ENCODE results near the gene RPL37A. TPM values are rescaled to one million over a fixed set of nuclear protein-coding genes. Genes with fewer than 3 reads are reported as not detected.
A peak's percentile ranks its signal among the peaks of the same experiment; 100 is the strongest.

The RPL37A gene
- total and polyA plus RNA-seq, 2 of the 4 experiments (the other 2 are of a cell fraction): 341 to 1,572 TPM

GRCh38 chr2:216548901-216549331, 50.3 kb downstream of the RPL37A start:
- Histone ChIP-seq H2AFZ (replicated peaks; ENCODE audit: low read length, poor library complexity) (no peak overlapping the region), H2BK5ac (ENCODE audit: low read depth, low read length, poor library complexity, severe bottlenecking) (no peak overlapping the region), H3K4ac (ENCODE audit: low read depth, low read length) (peak overlapping the region; percentile 49; the same call in 1 of the 2 replicates), H2BK15ac (ENCODE audit: low read depth, low read length) (0 out of 3 replicates have a peak overlapping the region, but pooled peaks have one; percentile 65), H2BK20ac (ENCODE audit: low read depth, low read length) (peak overlapping the region; percentile 39), H3K14ac (replicated peaks; ENCODE audit: low read depth, low read length) (0 out of 2 replicates have a peak overlapping the region, but pooled peaks have one; percentile 35), H3K9me3 (ENCODE audit: control insufficient read depth, insufficient read depth, low read length) (no peaks in the 10 kb centered on the region), H3K9ac (ENCODE audit: low read depth, low read length) (no peak overlapping the region), H3K18ac (ENCODE audit: low read depth, low read length) (peak overlapping the region; percentile 75; the same call in 1 of the 2 replicates), H3K4me3 (ENCODE audit: insufficient read depth, low read depth, low read length) (no peak overlapping the region), H3K56ac (ENCODE audit: extremely low read depth, insufficient read depth, low read length) (no peak overlapping the region), H2BK120ac (ENCODE audit: low read depth, low read length) (peak overlapping the region; percentile 68; the same call in 1 of the 2 replicates), H4K5ac (ENCODE audit: low read depth, low read length) (no peak overlapping the region), H3K23ac (ENCODE audit: low read depth, low read length) (no peak overlapping the region), H3K79me1 (ENCODE audit: low read depth in 1 of 2, low read length in 2 of 2) (no peaks in the 10 kb centered on the region), H3K4me1 (ENCODE audit: control insufficient read depth, insufficient read depth, low read length) (peaks cover 46% of the 10 kb centered on the region), H2AK9ac (replicated peaks; ENCODE audit: low read depth, low read length, poor library complexity) (no peak overlapping the region), H4K8ac (ENCODE audit: low read depth in 2 of 2, low read length in 2 of 2) (no peak overlapping the region), H3K27ac (ENCODE audit: insufficient read depth, low read length) (no peak overlapping the region), H3K36me3 (ENCODE audit: control insufficient read depth, insufficient read depth, low read length) (no peaks in the 10 kb centered on the region), H3K27me3 (ENCODE audit: control insufficient read depth, insufficient read depth, low read length) (no peaks in the 10 kb centered on the region), H4K20me1 (ENCODE audit: insufficient read depth, low read length) (no peaks in the 10 kb centered on the region), H4K91ac (ENCODE audit: insufficient read depth, low read depth, low read length) (no peak overlapping the region), H3K9me1 (ENCODE audit: insufficient read depth, low read length) (peaks cover 16% of the 10 kb centered on the region), H2AK5ac (ENCODE audit: low read depth, low read length) (no peak overlapping the region), H3K4me2 (ENCODE audit: low read depth, low read length) (no peak overlapping the region)
- ChIA-PET CTCF (no interaction called here), POLR2A (ENCODE audit: unreplicated experiment) (no interaction called here)
- no peak for ATAC-seq (ENCODE audit: low read depth)
- 75% methylated on average over 4 of the region's 5 CpGs; no CpG with 5 or more reads in 1 of the 2 experiments for WGBS, 2 experiments (ENCODE audit: extremely low coverage in 2 of 2, insufficient read length in 1 of 2)
- BruUV-seq (replicated peaks): no TSS peak
- in situ Hi-C loops (cut with MboI; ENCODE audit: low sequenced_read_pairs) (no loop called here), intact Hi-C loops (cut with micrococcal nuclease) (no loop called here), dilution Hi-C loops (cut with HindIII; ENCODE audit: low sequenced_read_pairs, unreplicated experiment) (no loop called here)
- DNase-seq: no peak
- TF ChIP-seq CEBPB (IDR thresholded peaks at IDR 0.05; ENCODE audit: low read depth, low read length) (no peak), MAZ (IDR thresholded peaks at IDR 0.05; ENCODE audit: borderline replicate concordance, low read depth, low read length) (no peak), BHLHE40 (IDR thresholded peaks at IDR 0.05; ENCODE audit: low read depth, low read length) (no peak), CHD1 (IDR thresholded peaks at IDR 0.05; ENCODE audit: low read depth, low read length) (no peak), CTCF (conservative IDR thresholded peaks at IDR 0.05; ENCODE audit: low read depth, low read length) (no peak), RCOR1 (IDR thresholded peaks at IDR 0.05; ENCODE audit: insufficient replicate concordance, low read length) (no peak), ELK1 (IDR thresholded peaks at IDR 0.05; ENCODE audit: borderline replicate concordance, low read depth, low read length) (no peak), MXI1 (IDR thresholded peaks at IDR 0.05; ENCODE audit: borderline replicate concordance, low read depth, low read length) (no peak), NFE2L2 (IDR thresholded peaks at IDR 0.05; ENCODE audit: low read depth, low read length) (no peak), RFX5 (IDR thresholded peaks at IDR 0.05; ENCODE audit: low read depth, low read length) (no peak), POLR2A (IDR thresholded peaks at IDR 0.05; ENCODE audit: low read depth, low read length) (no peak)

Measured in IMR-90 (cell line).